ENCODE measurements around the gene KRT74.

The KRT74 gene

DNA sequence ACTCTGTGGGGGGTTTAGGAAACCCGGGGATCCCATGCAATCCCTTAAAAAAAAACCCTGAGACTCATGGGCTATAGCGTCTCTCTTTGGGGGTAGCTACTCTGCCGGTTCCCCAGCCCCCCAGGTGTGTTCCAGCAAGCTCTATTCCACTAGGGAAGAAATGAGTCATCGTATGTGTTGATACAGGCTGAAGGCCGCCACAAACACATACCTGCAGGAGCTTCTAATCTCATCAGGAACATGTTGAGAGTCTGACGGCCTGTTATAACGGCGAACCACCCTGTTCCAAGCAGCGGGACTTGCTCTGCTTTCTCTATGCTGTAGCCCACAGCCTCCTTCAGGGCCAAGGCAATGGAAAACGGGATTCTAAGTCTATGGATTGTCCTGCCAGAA, 52.5 kb downstream of the KRT74 start:
- DNase-seq (ENCODE audit: low spot score) = peak; percentile 3

DNA sequence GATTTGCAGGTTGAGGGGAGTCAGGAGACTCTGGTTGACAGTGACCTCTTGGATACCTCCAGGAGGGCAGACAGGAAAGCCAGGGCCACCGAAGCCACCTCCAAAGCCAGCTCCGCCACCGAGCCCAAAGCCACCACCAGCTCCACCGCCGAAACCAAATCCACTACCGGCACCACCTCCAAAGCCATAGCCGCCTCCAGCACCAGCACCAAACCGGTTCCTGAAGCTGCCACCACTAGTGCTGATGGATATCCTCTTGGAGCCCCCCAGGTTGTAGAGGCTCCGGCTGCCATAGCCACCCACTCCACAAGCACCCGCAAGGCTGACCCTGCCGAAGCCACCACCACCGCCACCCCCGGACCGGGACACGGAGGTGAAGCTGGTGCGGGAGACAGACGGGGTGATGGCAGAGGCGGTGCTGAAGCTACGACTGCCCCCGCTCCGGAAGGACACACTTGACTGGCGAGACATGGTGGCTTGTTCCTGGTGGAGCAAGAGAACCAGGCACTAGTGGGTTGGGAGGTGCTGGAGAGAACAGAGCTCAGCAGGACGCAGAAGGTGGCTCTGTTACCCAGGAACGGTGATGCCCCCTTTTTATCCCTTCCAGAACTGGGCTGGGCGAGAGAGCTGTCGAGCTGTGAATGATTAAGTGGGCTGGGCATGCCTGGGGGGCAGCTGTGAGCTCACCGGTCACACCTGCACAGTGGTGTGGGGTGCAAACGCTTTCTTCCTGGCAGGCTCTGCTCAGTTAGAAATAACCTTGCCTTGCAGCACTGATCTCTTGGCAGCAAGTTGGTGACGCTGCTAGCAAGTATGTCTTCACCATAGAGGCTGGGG, 53.6 kb downstream of the KRT74 start, which contains the start of gene KRT5:
TSS of gene KRT5 (minus strand) at position 569 of the 837 bp plus-strand sequence. CDS start at position 471, 98 bp downstream.
- DNase-seq (ENCODE audit: low spot score) = no peak

DNA sequence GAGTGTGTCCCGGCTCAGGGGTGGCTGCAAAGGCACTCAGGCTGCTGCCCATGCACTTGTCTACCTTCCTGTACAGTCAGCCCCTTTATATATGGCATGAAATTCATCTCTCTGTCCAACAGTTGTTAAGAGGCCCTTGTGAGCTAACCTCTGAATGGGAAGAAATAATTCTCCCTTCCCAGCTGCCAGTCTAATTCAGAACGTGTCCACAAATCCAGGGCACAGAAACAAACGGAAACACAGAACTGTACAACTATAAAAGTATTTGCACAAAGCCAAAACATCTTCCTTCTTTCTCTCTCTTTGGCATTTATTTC, 54.3 kb downstream of the KRT74 start:
- DNase-seq (ENCODE audit: low spot score) = no peak

DNA sequence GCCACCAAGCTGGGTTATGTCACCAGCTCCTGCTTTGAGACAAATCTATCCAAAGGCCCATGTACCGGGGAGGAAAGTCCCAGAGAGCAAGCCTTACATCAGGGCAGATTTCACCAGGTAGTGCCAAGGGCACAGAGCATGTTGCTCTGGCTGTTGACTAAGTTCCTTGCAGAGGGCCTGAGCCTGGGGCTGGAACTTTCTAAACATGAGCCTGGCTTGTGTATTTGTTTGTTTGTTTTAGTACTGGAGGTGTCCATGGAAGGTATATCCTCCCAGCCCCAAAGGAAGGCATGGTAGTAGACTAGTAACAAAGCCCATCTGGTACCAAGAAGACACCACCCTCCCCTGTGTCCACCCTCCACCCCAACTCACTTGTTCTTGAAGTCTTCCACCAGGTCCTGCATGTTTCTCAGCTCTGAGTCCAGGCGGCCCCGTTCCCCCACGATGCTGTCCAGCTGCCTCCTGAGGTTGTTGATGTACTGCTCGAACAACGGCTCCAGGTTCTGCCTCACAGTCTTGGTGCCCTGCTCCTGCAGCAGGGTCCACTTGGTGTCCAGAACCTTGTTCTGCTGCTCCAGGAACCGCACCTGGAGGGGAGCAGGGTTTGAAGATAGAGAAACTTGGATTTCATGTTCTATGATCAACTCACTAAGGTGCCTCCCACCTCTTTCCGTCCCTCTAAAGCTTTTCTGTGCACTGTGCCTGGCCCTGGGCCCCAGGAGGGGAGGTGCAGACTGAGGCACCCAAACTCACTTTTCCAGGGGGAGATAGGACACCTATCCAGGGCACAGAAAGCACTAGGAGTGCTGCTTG, 54.9 kb downstream of the KRT74 start:
- no peak for DNase-seq (ENCODE audit: low spot score)

DNA sequence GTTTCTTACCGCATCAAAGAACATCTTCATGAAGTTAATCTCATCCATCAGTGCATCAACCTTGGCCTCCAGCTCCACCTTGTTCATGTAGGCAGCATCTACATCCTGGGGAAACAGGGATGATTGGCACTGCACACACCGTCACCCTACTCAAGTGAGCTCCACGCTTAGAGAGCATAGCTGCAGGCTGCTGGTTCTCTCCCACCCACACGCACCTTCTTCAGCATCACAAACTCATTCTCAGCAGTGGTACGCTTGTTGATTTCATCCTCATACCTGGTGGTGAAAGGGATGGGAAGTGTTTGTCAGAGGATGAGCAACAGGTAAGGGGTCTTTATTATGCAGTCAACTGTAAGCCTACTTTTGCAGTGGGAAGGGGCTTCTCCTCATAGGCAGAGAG, 55.8 kb downstream of the KRT74 start:
- no peak for DNase-seq (ENCODE audit: low spot score)

DNA sequence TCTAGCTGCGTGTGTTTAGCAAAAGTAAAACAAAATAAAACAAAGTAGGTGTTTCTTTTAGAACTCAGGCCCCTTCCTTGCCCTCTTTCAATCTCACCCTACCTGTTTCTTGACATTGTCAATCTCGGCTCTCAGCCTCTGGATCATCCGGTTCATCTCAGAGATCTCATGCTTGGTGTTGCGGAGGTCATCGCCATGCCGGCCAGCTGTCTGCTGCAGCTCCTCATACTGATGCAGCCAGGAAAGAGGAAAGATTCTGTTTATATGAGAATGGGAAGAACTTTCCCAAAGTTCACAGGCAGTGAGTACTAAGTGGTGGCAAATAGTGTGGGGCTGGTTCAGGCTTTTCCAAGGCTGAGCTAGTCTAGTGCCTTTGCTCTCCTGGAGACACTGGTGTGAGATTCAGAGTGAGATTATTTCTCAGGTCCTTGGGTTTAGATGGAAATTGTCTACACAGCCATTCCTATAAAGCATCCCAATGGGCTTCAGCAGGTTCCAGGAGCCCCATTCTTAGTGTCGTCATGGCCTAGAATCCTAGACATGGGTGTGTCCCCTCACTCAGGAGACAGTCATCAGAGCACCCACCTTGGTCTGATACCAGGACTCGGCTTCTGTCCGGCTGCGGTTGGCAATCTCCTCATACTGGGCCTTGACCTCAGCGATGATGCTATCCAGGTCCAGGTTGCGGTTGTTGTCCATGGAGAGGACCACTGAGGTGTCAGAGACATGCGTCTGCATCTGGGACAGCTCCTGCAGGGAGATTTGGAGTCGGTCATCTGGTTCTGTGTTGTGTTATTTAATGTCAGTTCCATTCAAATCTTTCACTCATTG, 56.4 kb downstream of the KRT74 start:
- peak; percentile 1 for DNase-seq (ENCODE audit: low spot score)

DNA sequence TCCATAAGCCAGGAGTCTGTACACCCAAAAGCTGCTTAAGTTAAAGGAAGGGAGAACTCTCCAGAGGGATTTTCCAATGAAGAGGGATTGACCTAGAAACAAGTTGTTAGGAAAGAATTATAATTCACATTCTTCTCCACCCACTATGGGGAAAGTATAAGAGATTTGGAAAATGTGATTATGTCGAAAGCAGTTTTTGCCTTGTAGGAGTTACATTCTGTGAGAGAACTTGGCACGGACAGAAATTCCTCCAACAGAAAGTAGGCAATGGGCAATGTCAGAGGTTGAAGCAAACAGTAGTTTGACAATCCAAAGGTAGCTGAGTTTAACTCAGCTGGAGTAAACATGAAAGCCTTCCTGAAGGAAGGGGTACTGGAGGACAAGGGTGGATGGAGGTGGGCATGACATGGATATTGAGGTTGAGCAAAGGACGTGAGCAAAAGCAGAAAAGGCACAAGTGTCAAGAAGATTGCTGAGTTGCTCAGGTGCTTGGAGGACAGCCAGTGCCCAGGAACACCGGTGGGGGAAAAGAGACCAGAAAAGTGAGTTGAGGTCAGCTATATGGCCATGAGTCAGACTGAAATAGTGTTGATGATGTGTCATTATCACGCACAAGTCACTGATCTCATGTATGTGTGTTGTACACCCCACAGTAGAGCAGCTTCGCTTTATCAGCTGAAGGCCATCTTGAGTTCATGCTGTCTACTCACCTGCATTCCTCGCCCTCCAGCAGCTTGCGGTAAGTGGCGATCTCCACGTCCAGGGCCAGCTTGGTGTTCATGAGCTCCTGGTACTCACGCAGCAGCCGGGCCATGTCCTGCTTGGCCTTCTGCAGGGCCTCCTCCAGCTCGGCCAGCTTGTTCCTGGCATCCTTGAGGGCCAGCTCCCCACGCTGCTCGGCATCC, 57.5 kb downstream of the KRT74 start:
- DNase-seq (ENCODE audit: low spot score) = peak; percentile 32

Measured in AG20443 (cell line).